GM15510 (cell line): ENCODE measurements around the gene VGLL1.
A peak's percentile ranks its signal among the peaks of the same experiment; 100 is the strongest.

ENCODE experiments used
- POLR2A ChIP-seq: IDR thresholded peaks from 3 replicates; pipeline ENCODE4 v1.6.1; 2011; ENCODE audit warnings: borderline replicate concordance; ENCODE audit not compliant: insufficient read length; ENCODE audit errors: extremely low read depth

Gene VGLL1, protein sequence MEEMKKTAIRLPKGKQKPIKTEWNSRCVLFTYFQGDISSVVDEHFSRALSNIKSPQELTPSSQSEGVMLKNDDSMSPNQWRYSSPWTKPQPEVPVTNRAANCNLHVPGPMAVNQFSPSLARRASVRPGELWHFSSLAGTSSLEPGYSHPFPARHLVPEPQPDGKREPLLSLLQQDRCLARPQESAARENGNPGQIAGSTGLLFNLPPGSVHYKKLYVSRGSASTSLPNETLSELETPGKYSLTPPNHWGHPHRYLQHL

DNA sequence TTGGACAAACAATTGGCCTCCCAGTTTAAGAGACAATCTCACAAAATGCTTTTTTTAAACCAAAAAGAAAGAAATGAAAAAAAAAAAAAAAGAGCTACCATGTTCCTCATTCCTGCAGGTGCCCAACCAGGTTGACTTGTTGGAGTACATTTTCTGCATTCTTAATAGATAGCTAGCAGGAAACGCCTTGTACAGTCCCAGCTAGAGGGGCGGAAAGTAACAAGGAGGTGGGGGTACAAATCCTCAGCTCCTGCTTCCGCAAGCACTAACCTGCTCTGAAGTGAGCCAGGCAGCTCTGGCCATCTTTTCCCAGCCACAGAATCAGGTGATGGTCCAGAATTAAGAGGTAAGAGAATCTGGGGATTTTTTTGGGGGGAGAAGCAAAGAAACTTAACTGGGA lies at the start of gene VGLL1:
TSS of gene VGLL1 (plus strand) at position 265 of the 400 bp plus-strand sequence. CDS start 3,806 bp downstream, outside the sequence.
- no peak for TF ChIP-seq POLR2A

DNA sequence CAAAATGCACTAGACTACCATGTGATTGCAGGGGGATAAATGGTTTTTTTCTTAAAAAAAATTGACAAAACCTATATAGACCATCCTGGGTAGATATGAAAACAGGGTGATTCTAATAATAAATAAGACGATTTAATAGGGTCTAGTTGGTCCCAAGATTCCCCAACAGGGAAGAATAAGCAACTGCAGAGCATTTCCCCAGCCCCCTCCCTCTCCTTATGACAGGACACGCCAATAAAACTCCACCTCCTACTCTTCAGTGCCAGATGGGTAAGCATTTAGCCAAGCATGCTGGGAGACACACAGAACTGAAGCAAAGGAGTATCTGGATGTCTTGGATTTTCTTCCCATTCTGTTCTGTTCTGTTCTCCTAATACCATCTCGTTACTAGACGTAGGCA lies 44.4 kb upstream of the VGLL1 start, which contains the start of gene BRS3:
TSS of gene BRS3 (plus strand) at position 301 of the 400 bp plus-strand sequence. CDS start 168 bp downstream, outside the sequence.
- TF ChIP-seq POLR2A, result no peak

DNA sequence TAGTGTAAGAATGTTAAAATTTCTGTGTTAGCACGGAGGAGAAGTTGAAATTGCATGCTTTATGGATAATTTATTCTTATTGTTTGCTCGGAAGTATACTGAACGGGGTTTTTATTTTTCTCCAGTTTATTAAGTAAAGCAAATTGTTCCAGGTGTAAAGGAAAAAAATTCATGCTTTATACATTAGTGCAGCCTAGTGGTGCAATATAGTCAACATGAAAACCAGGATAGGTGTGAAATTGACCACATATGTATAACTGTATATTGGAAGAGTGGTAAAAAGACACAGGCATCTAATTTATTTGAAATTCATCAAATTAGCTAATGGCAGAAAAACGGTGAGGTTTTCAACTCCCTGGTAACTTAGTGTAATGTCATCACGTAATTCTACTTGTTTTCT lies 43.3 kb upstream of the VGLL1 start:
- TF ChIP-seq POLR2A, result no peak

DNA sequence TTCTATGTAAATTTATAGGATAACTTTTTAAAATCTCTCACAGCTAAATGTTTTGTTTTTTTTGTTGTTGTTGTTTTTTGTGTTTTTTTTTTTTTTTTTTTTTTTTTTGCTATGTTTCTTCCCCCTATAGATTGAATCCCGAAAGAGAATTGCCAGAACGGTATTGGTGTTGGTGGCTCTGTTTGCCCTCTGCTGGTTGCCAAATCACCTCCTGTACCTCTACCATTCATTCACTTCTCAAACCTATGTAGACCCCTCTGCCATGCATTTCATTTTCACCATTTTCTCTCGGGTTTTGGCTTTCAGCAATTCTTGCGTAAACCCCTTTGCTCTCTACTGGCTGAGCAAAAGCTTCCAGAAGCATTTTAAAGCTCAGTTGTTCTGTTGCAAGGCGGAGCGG lies 40.2 kb upstream of the VGLL1 start:
- no peak for TF ChIP-seq POLR2A

DNA sequence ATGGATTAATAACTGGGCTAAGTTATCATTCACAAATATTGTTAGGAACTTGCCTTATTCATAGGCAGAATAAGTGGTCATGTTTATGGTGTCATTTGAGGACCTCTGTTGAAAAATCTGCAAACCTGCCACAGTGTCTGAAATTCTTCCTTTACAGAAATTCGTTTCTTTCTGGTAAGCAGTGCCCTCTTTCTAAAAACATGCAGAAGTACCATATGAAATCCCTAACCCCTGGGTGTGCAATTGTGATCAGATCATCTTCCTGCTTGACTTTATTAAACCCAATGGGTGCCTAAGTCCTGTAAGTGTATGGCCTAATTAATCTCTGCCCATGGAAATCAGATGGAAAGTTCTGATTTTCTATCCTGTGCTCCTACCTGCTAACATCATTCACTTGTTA lies 39.0 kb upstream of the VGLL1 start:
- TF ChIP-seq POLR2A, result no peak

DNA sequence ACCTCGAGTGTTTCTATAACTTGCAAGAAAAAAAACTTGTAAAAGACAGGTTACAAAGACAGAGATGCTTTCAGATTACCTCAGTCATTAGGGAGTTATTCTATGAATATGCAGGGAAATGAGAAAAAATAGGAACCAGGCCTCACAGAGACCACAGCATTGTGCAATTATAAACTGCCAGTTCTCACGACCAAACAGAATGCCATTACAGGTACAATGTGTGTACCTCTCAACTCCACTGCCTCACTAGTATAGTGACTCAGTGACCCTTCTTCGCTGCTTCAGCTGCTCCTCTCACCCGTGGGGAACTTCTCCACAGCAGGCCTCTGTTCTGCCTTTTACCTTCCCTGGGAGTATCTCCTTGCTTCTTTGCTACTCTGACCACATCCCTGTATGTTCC lies 37.0 kb upstream of the VGLL1 start:
- TF ChIP-seq POLR2A, result no peak

DNA sequence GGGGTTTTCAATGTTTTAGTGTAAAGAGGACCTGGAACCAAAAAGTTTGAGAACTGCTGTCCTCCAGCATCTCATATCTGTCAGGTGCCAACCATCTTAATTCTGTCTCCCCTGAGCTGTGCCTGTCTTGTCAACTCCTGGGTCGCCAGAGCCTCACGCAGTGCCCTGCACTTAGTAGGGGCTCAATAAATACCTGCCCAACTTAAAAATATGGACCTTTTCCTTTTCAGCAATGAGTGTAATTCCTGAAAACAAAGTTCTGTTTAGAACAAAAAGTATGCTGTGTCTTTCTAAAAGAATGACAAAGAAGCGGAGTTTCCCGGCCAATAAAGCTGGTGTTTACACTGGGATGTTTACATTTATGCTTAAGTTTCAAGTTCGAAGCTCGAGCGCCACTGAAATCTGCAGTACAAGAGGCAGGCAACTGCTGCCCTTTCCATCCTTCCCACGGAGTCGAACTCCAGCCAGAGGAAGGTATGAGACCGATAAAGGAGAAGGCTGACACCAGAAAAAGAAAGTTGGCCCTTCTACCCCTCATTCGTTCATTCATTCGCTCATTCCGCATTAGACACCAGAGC lies 35.7 kb upstream of the VGLL1 start:
- no peak for TF ChIP-seq POLR2A

DNA sequence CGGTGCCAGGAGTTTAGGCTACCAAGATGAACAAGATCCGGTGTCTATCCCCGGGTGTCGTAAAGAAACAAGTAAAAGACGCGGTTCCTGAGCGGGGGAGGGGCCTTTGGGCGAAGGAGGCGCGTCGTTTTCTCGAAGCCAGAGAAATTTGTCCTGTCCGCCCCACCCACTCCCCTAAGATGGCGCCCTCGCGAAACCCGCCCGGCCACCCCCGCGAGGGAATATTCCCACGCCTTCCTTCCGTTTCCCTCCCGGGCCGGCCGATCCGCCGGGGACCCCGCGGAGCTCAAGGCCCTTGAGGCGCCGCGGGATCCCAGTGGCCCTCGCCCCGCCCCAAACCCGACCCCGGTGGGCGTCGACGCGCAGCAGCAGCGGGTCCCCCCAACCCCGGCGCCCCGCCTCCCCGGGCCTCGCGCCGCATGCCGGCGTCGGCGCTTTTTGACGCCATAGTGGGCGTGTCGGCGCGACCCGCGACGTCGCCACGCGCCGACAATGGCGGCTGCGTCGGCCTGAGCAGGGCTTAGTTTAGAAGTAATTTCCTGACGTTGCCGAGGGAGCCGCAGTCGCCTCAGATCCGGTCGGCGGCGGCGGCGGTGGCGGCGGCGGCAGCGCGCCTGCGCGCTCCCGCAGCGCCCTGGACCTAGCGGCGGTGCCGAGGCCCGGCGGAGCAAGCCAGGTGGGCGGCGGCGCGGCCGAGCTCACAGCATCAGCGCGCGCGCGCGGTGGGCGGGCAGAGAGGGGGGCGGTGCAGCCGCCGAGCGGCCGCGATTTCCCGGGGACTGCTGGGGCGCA lies 35.1 kb upstream of the VGLL1 start:
- TF ChIP-seq POLR2A, result peak; percentile 38

DNA sequence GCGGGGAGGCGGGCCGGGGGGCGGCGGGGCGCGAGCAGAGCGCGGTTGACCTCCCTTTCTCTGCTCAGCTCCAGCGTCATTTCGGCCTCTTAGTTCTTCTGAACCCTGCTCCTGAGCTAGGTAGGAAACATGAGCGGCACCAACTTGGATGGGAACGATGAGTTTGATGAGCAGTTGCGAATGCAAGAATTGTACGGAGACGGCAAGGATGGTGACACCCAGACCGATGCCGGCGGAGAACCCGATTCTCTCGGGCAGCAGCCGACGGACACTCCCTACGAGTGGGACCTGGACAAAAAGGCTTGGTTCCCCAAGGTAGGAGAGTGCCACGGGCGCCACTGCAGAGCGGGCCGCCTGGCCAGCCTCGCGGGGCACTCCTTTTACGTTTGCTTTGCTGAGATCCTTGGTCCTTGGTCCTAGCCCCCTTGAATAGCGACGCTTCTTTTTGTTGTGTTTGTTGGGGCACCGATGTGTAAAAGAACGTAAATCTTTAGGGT lies 34.4 kb upstream of the VGLL1 start, which contains the start of gene HTATSF1:
TSS of gene HTATSF1 (plus strand) at position 37 of the 497 bp plus-strand sequence. CDS start at position 130, 93 bp downstream.
- TF ChIP-seq POLR2A, result no peak

DNA sequence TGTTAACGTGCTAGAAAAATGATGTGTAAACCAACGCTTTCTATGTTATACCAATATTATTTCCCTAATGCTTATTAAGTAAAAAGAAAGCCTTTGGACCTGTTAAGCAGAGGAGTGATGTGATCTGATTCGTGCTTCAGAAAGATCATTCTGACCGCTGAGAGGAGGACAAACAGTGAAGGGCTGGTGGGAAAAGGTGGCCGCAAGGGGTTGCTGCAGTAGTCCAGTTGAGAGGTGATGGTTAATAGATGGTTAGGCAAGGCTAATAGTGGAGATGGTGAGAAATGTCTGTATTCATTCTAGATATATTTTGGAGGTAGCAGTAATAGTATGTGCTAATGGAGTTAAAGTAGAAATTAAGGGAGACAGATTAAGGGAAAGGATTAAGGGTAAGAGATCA lies 12.9 kb upstream of the VGLL1 start:
- no peak for TF ChIP-seq POLR2A

DNA sequence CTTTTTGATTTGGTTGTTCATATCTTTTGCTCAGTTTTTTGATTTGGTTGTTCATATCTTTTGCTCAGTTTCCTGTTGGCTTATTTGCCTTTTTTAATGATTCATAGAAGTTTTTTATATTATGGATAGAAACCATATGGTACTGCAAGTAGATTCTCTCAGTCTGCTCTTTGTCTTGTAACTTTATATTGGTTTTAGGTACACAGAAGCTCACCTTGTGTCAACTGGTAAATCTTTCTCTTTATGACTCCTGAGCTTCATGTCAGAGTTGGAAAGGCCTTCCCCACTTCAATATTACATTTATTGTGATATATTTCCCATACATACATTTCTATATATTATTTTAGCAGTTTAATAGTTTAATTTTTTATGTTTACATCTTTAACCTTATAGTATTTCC lies 8.2 kb upstream of the VGLL1 start:
- TF ChIP-seq POLR2A, result no peak

DNA sequence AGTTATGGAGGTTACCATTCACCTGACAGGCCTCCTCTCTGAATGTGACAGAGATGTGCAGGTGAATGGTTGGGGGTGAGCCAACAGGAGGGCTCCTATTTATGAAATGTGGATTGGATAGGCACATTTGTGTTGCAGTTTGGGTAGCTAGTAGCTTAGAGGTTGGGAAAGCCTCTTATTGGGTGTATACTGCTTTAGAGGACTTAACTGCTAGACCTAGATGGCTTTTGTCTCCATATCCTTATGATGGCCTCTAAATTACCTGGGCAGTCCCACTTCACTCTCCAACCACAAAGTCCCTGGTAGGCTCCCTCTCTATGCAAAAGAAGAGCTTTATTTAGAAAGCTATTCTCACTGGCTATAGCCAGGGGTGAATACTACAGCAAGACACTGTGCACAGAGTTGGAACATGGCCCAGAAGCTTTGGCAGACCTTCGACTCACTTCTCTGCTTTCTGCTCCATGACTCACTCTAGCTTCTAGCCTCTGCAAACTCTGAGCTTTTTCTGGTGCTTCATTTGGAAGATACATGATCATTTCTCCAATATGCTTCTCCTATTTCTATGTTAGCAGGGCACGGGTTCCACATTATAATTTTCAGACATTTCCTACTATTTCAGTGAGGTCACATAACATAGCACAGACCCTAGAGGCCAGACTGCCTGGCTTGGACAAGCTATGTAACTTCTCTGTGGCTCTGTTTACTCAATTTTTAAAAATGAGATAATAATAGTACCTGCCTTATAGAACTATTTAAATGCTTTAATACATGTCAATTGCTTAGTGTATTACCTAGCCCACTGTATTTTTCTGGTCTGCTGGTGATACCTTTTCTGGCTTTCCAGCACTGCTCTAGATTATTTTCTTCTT lies 6.0 kb upstream of the VGLL1 start:
- no peak for TF ChIP-seq POLR2A

DNA sequence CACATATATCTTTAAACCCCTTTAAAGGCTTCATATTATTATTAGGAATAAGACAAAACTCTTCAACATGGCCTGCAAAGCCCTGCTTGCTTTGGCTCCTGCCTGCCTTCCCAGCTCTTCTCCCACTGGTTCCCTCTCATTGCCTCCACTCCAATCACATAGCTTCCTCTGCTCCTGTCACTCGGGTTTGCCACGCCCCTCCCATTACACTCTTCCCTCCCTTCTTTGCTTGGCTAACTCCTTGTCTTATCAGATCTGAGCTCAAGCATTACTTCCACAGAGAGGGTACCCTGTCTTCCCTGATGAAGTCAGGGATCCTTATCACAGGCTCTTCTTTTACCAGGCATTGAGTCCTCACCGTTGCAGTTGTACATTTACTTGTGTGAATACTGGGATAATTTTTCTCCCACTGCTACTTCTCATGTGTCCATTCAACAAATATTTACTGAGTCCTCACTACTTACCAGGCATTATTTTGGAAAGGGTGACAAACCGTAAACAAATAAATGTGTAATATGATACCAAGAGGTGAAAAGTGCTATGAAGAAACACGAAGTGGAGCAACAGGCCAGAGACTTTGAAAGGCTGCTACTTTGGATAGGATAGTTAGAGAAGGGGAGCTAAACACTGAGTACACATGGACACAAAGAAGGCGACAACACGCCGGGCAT lies 3.2 kb upstream of the VGLL1 start:
- TF ChIP-seq POLR2A, result no peak

DNA sequence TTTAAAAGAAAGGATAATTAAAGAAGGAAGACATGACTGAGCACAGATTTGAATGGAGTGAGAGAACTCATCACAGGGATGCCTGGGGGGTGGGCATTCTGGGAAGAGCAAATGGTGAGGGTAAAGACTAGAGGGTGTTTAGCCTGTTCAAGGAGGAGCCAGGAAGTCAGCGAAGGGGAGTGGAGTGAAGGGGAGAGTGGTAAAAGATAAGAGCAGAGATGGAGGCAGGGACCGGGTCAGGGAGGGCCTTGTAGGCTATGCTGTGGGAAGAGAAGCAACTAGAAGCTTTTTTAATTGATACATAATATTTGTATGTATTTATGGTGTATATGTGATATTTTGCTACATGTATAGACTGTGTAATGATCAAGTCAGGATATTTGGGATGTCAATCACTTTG lies 2.2 kb upstream of the VGLL1 start:
- no peak for TF ChIP-seq POLR2A
